ENCODE measurements around the gene DNAJB9.

GRCh38 chr7:108569381-108570145 is at the start of gene DNAJB9, which contains the start of gene THAP5:
- TF ChIP-seq CTCF (IDR thresholded peaks at IDR 0.05), result peak in 1 of 3 experiments; percentile 24
- peak; percentile 88 for TF ChIP-seq POLR2A (IDR thresholded peaks at IDR 0.05)
